Activated effector memory CD4-positive, alpha-beta T cell treated with Interleukin-2 at 50 U/mL for 16 hours (primary cell): ENCODE measurements around the gene SYT7.

Source experiments
- DNase-seq: peaks from one replicate; pipeline ENCODE4 v3.0.0-alpha.2; 2020

Gene SYT7

GRCh38 chr11:61579676-61580270, 1.1 kb downstream of the SYT7 start:
- DNase-seq, result no peak

- no peak for DNase-seq
Measured at GRCh38 chr11:61578819-61579675, 1.8 kb downstream of the SYT7 start.

GRCh38 chr11:61577383-61578118, 3.3 kb downstream of the SYT7 start:
- no peak for DNase-seq

DNA sequence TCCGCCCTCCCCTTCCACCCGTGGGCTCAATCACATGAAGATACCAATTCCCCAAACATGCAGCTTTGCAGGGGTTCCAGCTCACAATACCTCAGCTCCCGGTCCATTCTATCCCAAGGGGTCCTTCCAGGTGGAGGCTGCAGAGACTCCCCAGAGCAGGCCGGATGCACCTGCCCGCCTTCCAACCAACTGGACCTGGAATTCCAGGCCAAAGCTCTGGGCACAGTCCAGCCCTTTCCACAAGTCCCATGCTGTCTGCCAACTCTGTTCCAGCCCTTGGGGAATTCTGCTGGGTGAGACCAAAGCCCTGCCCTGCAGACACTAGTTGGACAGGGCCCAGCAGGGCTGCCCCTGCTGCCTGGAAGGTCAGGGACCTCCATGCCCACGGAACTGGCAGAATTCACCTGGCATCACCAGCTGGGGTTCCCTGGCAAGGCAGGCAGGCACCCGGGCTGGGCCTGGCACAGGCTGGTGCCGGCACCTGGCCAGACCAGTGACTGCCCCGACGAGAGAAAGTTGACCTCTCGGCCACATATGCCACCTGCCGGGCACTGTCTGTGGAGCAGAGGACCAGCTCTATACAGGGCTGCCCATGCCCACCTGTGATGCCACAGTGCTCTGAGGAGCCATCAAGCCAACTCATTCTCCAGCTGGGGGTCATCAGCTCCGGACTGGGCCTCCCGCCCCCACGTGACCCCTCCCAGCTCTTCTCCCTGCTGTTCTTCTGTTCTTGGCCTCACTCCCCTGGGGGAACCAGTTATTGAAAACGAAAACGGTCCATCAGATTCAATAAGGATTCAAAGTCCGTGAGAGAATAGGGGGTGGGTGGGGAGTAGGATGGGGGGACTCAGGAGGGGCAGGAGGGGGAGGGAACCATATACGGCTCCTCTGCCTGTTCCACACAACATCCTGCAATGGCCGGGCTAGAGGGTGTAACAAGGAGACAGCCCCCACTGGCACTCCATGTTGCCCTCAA, 4.7 kb downstream of the SYT7 start:
- DNase-seq, result no peak

- DNase-seq, result no peak
Measured at GRCh38 chr11:61574611-61575010, 6.3 kb downstream of the SYT7 start.

DNA sequence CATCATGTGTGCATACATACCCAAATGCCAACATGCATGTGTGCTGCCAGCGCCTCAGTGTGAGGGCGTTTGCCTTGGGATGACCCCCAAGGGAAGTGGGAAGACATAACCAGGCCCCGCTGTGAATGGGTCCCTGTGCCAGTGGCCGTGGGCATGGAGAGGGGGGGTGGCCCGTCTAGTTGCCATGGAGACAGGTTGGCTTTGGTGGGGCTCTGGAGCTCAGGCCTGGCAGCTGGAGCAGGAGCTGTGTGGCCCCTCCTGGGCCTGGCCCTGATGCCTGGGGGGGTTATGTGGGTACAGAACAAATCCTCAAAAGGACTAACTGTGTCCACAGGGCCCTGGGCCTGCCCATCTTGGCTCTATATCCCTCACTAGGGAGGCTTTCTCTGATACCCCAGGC, 8.0 kb downstream of the SYT7 start:
- DNase-seq, result no peak

- DNase-seq, result no peak
Measured at GRCh38 chr11:61571869-61572268, 9.0 kb downstream of the SYT7 start.

DNA sequence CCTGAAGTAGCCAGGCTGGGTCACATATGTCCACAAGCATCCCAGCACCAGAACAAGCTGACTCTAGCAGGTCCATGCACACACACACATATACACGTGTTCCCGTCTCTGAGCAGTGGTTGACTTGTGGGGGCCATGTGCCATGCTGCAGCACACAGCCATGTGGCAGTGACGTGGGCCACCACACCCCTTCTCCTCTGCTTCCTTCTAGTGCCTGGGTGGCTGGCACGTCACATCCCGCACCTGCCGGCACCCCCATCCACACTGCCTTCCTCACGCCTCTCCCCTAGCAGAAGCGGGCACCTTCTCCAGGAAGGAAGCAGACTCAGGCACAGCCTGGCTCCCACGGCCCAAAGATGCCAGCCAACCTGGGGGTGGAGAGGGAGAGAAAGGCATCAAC, 9.5 kb downstream of the SYT7 start:
- DNase-seq, result no peak

DNA sequence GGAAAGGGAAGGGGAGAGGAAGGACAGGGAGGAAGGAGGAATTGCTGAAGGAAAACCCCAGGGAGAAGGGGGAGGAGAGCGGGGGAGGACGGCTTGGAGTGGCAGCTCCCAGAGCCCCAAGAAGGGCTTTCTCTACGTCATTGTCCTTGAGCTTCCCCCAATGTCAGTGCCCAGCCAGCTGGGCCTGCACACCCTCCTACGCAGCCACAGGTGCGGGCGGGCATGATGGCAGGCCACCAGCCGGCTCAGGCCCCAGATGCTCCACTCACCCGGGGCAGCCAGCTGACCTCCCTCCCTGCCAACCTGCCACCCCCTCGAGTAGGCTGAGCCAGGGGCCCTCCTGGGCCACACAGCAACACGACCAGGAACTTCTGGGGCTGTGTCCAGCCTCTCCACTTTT, 11.2 kb downstream of the SYT7 start:
- DNase-seq, result no peak

DNA sequence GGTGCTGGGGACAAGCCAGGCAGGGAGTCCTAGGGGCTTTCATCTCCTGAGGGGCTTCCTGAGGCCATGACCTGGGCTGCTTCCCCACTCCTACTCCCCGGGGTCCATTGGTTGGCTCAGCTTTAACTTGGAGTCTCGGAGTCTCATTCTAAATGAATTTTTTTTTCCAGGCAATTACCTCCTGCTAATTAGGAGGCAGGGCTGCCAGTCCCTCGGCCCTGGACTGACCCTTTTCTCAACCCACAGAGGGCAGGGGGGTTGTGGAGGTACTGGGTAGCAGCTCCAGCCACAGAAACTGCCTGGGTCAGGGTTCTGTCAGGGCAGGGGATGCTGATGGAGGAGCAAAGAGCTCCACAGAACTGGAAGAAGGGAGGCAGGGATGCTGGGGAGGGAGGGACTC, 11.9 kb downstream of the SYT7 start:
- no peak for DNase-seq

GRCh38 chr11:61567286-61568061, 13.4 kb downstream of the SYT7 start:
- peak; percentile 53 for DNase-seq

DNA sequence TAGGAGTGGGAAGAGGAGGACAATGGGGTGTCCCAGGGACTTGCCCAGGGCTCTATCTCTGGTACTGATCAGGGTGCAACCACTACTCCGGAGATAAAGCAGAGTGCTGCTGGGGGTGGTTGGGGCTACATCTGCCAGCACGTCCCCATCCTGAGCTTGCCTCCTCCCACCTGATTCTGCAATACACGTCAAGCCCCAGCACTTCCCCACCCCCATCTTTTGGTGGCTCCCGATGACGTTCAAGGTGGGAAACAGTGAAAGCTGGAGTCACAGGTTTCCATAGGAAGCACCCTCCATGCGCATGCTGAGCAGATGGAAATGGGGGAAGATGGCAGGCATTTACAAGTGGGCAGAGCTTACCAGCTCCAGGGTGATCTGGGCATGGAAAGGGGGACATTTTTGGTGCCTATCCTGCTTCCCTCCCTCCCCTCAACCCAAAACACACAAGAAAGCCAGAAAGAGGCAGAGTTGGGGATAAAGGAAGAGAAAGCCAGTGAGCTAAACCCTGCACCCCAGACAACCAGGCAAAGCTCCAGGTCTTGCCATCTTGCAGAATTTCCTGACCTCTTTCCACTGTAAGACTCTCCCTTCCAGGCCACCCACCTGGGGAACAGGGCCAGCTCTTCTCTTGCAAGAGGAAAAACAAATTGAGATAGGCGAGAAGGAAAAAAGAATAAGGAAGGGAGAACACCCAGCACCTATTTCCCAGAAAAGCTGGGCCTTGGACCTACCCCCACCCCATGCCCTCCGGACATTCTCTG, 15.8 kb downstream of the SYT7 start:
- no peak for DNase-seq

DNA sequence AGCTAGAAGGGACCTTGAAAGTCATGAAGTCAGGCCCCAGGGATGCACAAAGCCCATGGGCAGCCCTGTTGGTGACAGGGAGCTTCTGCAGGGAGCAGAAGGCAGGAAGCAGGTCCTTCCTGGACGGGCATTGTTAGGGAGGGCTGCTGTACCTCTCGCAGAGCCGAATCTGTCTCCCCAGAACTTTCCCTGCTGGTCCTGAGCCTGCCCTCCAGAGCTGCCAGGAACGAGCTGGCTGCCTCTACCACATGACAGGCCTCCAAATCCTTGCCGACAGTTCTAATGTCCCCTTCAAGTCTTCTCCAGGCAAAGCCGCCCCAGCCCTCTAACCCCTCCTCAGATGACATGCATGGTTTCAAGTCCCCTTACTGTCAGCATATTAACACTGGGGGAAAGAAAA, 20.1 kb downstream of the SYT7 start:
- no peak for DNase-seq

- DNase-seq, result no peak
Measured at GRCh38 chr11:61556621-61557020, 24.3 kb downstream of the SYT7 start.

GRCh38 chr11:61555978-61556377, 24.9 kb downstream of the SYT7 start:
- DNase-seq, result no peak

DNA sequence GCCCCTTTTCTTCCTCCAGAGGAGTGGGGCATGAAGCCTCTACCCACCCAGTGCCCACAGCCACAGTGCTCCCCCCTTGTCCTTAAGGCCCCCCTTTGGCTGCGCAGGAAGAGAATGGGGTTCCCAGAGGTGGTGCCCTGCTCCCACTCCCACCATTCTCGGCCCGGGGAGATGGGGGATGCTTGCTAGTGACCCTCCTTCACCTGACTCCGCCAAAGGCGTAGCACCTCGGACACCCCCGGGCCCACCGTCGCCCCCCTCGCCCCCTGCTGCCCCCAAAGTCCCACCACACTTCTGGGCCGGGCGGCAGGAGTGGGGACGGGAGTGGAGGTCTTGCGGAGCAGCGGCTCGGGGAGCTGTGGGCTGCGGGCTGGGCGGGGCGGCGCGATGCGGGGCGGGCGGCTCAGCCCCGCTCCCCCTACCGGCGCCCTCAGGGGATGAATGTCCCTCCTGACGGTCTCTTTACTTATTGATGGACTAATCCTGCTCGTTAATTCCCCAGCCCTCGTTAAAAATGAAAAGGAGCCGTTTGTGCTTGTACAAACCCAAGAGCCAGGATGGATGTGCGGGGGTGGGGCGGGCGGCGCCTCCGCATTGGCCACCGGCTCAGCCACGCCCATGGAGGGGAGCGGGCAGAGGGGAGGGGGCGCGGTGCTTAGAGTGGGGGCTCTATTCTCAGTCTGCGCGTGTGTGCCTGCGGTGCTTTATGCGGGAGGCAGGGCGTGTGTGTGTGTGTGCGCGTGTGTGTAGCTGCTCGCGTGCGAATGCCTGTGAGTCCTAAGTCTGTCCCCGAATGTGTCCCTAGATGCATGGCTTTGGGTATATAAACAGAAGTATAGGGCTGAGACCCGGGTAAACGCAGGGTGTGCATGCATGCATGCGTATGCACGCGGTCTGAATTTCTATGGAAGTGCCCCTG, 25.6 kb downstream of the SYT7 start:
- no peak for DNase-seq

DNA sequence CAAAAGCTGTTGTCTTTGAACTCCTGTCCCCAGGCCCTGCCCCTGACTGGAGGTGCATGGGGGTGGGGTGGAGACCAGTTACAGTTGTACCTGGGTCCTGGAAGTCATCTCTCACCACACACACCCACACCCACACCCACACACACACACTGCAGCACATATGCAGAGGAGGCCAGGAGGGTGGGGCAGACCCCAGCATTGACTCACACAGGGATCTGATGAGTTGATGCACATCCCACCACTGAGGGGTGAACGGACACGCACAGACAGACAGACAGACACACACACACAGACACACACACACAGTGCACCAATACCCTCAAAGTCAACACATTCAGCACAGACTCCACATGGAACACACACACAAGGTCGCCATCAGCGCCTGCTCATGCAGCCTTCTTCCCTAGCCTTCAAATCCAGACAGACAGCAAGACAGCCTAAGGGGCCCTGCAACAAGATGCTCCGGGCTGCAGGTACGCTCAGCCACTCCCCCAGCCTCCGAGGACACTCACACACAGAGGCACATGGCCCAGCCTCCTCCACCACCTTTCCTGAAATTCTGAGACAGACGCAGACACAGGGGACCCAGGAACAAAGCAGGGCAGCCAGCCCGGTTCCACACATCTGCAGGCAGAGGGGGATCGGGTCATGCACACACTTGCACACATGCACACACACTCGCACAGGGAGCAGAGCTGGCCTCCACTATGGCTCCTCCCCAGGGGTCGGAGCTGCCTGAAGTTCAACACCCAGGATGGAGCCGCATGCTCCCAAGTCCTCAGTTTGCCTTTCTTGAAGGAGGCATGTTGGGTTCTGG, 26.5 kb downstream of the SYT7 start:
- no peak for DNase-seq

GRCh38 chr11:61553373-61554171, 27.3 kb downstream of the SYT7 start:
- no peak for DNase-seq
